Keratinocyte (primary cell): ENCODE results near the gene EIF2AK2. TPM values are rescaled to one million over a fixed set of nuclear protein-coding genes. Genes with fewer than 3 reads are reported as not detected.

Source experiments
- DNase-seq: peaks from one replicate; pipeline ENCODE4 v3.0.0-alpha.2; 2011; ENCODE audit warnings: low read depth, missing footprints, low spot score
- FAIRE-seq: peaks from 2 replicates; lab custom pipeline; 2011; peaks lifted over from hg19 to GRCh38; lab: Jason Lieb, UNC
- H2AFZ ChIP-seq: 2 replicates; pipeline ENCODE4 v1.6.0; 2012; ENCODE audit warnings: low read length, control low read depth, inconsistent platforms; ENCODE audit not compliant: control insufficient read depth
- H3K27ac ChIP-seq: 2 replicates; pipeline ENCODE4 v1.5.1; 2011; ENCODE audit warnings: low read length; ENCODE audit not compliant: control insufficient read depth, insufficient read depth
- H3K27me3 ChIP-seq: 3 replicates; pipeline ENCODE4 v1.6.0; 2011; ENCODE audit warnings: low read length; ENCODE audit not compliant: control insufficient read depth, insufficient read depth; ENCODE audit errors: extremely low read depth
- H3K36me3 ChIP-seq, 2 experiments: 2 replicates in 1 of 2; 3 replicates in 1 of 2; pipeline ENCODE4 v1.5.1; 2011; ENCODE audit warnings: low read length in 2 of 2, mild to moderate bottlenecking in 1 of 2; ENCODE audit not compliant: control insufficient read depth in 2 of 2, insufficient read depth in 2 of 2; ENCODE audit errors: extremely low read depth in 1 of 2
- H3K4me1 ChIP-seq: 3 replicates; pipeline ENCODE4 v1.5.1; 2011; ENCODE audit warnings: low read length; ENCODE audit not compliant: control insufficient read depth, insufficient read depth; ENCODE audit errors: extremely low read depth
- H3K4me2 ChIP-seq: 3 replicates; pipeline ENCODE4 v1.6.0; 2011; ENCODE audit warnings: low read depth, low read length; ENCODE audit not compliant: control insufficient read depth, insufficient read depth; ENCODE audit errors: extremely low read depth
- H3K4me3 ChIP-seq, 3 experiments: fragments of 200-600 bp in 1 of 3; sonication (generic) in 1 of 3; 2 replicates in 2 of 3; 3 replicates in 1 of 3; pipeline ENCODE4 v1.5.1; 2011 to 2016; ENCODE audit warnings: low read length in 3 of 3, mild to moderate bottlenecking in 3 of 3, control low read depth in 2 of 3, inconsistent platforms in 1 of 3, low read depth in 1 of 3, mixed read lengths in 1 of 3, mixed run types in 1 of 3, moderate library complexity in 1 of 3; ENCODE audit not compliant: control insufficient read depth in 2 of 3, insufficient read depth in 2 of 3; ENCODE audit errors: extremely low read depth in 1 of 3
- H3K79me2 ChIP-seq: 2 replicates; pipeline ENCODE4 v1.6.0; 2012; ENCODE audit warnings: low read length; ENCODE audit not compliant: control insufficient read depth, insufficient read depth
- H3K9ac ChIP-seq: 3 replicates; pipeline ENCODE4 v1.6.0; 2011; ENCODE audit warnings: low read length; ENCODE audit not compliant: control insufficient read depth, insufficient read depth; ENCODE audit errors: extremely low read depth
- H3K9me1 ChIP-seq: 3 replicates; pipeline ENCODE4 v1.6.0; 2011; ENCODE audit warnings: low read length; ENCODE audit not compliant: control insufficient read depth, insufficient read depth; ENCODE audit errors: extremely low read depth
- H3K9me3 ChIP-seq: 2 replicates; pipeline ENCODE4 v1.5.1; 2012; ENCODE audit warnings: low read depth, low read length; ENCODE audit not compliant: control insufficient read depth
- H4K20me1 ChIP-seq: 3 replicates; pipeline ENCODE4 v1.6.0; 2011; ENCODE audit warnings: low read length; ENCODE audit not compliant: control insufficient read depth, insufficient read depth; ENCODE audit errors: extremely low read depth
- EZH2 ChIP-seq: IDR thresholded peaks from one replicate; pipeline ENCODE4 v1.6.1; 2012; ENCODE audit warnings: inconsistent platforms, mild to moderate bottlenecking, low read length, moderate library complexity
- dilution Hi-C: fragments of 300-500 bp; cut with MboI; formaldehyde crosslinking; loops from one replicate; pipeline ENCODE4 v1.7.0; 2020; ENCODE audit warnings: low sequenced_read_pairs; ENCODE audit not compliant: extremely low pct_ligation_motif_present
- polyA plus RNA-seq, 5 experiments: library from polyadenylated mRNA; depleted of rRNA in 3 of 5; stranded (reverse) in 3 of 5; stranded (forward) in 1 of 5; unstranded in 1 of 5; fragments of >200 nt; gene quantifications; 1 replicate in 1 of 5; 2 replicates in 3 of 5; 3 replicates in 1 of 5; pipeline versions ENCODE4 v1.2.1 to v1.2.3, GENCODE V29; 2011 to 2012; ENCODE audit warnings: missing spikeins in 2 of 5, low read depth in 1 of 5, low replicate concordance in 1 of 5
- TF ChIP-seq, protein P1 (sequence below), 3 experiments: IDR thresholded peaks in 1 of 3; conservative IDR thresholded peaks in 1 of 3; optimal IDR thresholded peaks in 1 of 3; 2 replicates in 2 of 3; 3 replicates in 1 of 3; pipeline versions ENCODE3 to v1.5.1; 2011; ENCODE audit warnings: low read length in 3 of 3, mild to moderate bottlenecking in 3 of 3, moderate library complexity in 2 of 3, control low read depth in 1 of 3, inconsistent platforms in 1 of 3; ENCODE audit not compliant: insufficient read depth in 2 of 3; ENCODE audit errors: extremely low read depth in 1 of 3

Gene EIF2AK2
- polyA plus RNA-seq, 1 donor (not counting 4 experiments of a cell fraction or from before 2014, with no cell fraction given) = 54.6 TPM

DNA sequence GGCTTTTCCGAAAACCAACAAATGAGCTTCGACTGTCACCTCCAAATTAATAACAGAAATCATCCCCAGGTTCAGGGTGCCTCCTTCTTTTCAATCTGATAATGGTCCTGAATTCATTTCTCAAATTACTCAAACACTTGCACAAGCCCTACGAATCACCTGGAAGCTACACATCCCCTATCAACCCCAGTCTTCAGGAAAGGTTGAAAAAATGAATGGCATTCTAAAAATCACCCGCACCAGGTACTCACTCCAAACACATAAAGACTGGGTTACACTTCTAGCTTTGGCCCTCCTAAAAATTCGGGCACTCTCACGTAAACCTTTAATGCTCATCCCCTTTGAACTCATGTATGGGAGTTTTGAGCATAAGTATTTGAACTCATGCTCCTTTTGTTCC lies 23.9 kb downstream of the EIF2AK2 start:
- FAIRE-seq (no peak), DNase-seq (no peak)
- H3K27ac ChIP-seq = no peak overlapping the region
- peaks cover 16 to 32% of the 10 kb centered on the region in 2 experiments for H3K36me3 ChIP-seq
- TF ChIP-seq, protein P1, sequence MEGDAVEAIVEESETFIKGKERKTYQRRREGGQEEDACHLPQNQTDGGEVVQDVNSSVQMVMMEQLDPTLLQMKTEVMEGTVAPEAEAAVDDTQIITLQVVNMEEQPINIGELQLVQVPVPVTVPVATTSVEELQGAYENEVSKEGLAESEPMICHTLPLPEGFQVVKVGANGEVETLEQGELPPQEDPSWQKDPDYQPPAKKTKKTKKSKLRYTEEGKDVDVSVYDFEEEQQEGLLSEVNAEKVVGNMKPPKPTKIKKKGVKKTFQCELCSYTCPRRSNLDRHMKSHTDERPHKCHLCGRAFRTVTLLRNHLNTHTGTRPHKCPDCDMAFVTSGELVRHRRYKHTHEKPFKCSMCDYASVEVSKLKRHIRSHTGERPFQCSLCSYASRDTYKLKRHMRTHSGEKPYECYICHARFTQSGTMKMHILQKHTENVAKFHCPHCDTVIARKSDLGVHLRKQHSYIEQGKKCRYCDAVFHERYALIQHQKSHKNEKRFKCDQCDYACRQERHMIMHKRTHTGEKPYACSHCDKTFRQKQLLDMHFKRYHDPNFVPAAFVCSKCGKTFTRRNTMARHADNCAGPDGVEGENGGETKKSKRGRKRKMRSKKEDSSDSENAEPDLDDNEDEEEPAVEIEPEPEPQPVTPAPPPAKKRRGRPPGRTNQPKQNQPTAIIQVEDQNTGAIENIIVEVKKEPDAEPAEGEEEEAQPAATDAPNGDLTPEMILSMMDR (optimal IDR thresholded peaks at IDR 0.05 in 1 of 3, IDR thresholded peaks at IDR 0.05 in 1 of 3, conservative IDR thresholded peaks at IDR 0.05 in 1 of 3; ENCODE audit: extremely low read depth in 1 of 3, insufficient read depth in 2 of 3, low read length in 3 of 3) = no peak
- no peak for TF ChIP-seq EZH2
- H3K9ac ChIP-seq = no peak overlapping the region
- no peak overlapping the region for H3K4me3 ChIP-seq
- no peaks in the 10 kb centered on the region for H3K9me3 ChIP-seq
- no peak overlapping the region for H2AFZ ChIP-seq
- peaks cover 17% of the 10 kb centered on the region for H3K79me2 ChIP-seq
- no peaks in the 10 kb centered on the region for H3K9me1 ChIP-seq
- H3K27me3 ChIP-seq = no peaks in the 10 kb centered on the region
- dilution Hi-C loops = no loop called here
- no peaks in the 10 kb centered on the region for H3K4me1 ChIP-seq
- H3K4me2 ChIP-seq = no peak overlapping the region
- no peaks in the 10 kb centered on the region for H4K20me1 ChIP-seq

GRCh38 chr2:37125416-37125815 lies 31.4 kb downstream of the EIF2AK2 start:
- Histone ChIP-seq H3K27me3 (no peaks in the 10 kb centered on the region), H3K36me3 (peaks cover 16 to 26% of the 10 kb centered on the region in 2 experiments), H3K9me3 (no peaks in the 10 kb centered on the region), H4K20me1 (peaks cover 3% of the 10 kb centered on the region), H3K79me2 (peaks cover 6% of the 10 kb centered on the region), H2AFZ (no peak overlapping the region), H3K4me2 (no peak overlapping the region), H3K9me1 (no peaks in the 10 kb centered on the region), H3K27ac (no peak overlapping the region), H3K4me3 (no peak overlapping the region), H3K9ac (no peak overlapping the region), H3K4me1 (no peaks in the 10 kb centered on the region)
- FAIRE-seq (no peak), DNase-seq (no peak)
- no peak for TF ChIP-seq EZH2
- TF ChIP-seq, protein P1 (optimal IDR thresholded peaks at IDR 0.05 in 1 of 3, IDR thresholded peaks at IDR 0.05 in 1 of 3, conservative IDR thresholded peaks at IDR 0.05 in 1 of 3; ENCODE audit: extremely low read depth in 1 of 3, insufficient read depth in 2 of 3, low read length in 3 of 3) = no peak
- dilution Hi-C loops = no loop called here
